BLaER1 treated with 17β-estradiol and CSF1 and Interleukin-3, amounts not matched to agents 10 nM and 100 nM (cell line): Measurements from ENCODE around the gene SLC30A9.

ENCODE experiments used
- H3K27ac ChIP-seq, 11 experiments: shearing (Covaris generic); formaldehyde crosslinking; 2 replicates each; pipeline ENCODE4 v1.8.1; 2022
- H3K27me3 ChIP-seq, 11 experiments: shearing (Covaris generic); formaldehyde crosslinking; 2 replicates each; pipeline ENCODE4 v1.8.1; 2022
- H3K36me3 ChIP-seq, 11 experiments: shearing (Covaris generic); formaldehyde crosslinking; 2 replicates each; pipeline ENCODE4 v1.8.1; 2022
- H3K4me1 ChIP-seq, 10 experiments: shearing (Covaris generic); formaldehyde crosslinking; 2 replicates each; pipeline ENCODE4 v1.8.1; 2022
- H3K4me2 ChIP-seq, 11 experiments: shearing (Covaris generic); formaldehyde crosslinking; 2 replicates each; pipeline ENCODE4 v1.8.1; 2022
- H3K4me3 ChIP-seq, 10 experiments: shearing (Covaris generic); formaldehyde crosslinking; 2 replicates each; pipeline ENCODE4 v1.8.1; 2022
- H3K9ac ChIP-seq, 11 experiments: shearing (Covaris generic); formaldehyde crosslinking; 2 replicates each; pipeline ENCODE4 v1.8.1; 2022
- H3K9me3 ChIP-seq, 11 experiments: shearing (Covaris generic); formaldehyde crosslinking; replicated peaks in 1 of 11; 2 replicates each; pipeline ENCODE4 v1.8.1; 2022
- H4K20me1 ChIP-seq, 11 experiments: shearing (Covaris generic); formaldehyde crosslinking; 2 replicates each; pipeline ENCODE4 v1.8.1; 2022
- Cebpa-rat ChIP-seq, 11 experiments: shearing (Covaris generic); IDR thresholded peaks; 2 replicates each; pipeline ENCODE4 v1.8.1; 2022

Gene SLC30A9

DNA sequence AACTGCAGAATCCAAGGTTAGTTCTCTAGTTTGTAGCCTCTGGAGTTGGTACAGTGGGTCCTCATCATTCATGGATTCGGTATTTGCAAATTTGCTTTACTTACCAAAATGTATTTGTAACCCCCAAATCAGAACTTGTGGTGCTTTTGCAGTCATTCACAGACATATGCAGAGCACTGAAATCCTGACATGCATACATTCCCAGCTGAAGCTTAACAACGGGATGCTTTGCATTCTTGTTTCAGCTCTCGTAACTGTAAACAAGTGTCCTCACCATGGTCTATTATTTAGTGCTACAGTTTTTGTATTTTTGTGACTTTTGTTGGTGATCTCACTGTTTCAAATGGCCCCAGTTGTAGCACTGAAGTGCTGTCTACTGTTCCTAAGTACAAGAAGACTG is 146.0 kb downstream of the SLC30A9 start:
- H4K20me1 ChIP-seq, result peaks cover 0 to 88% (median 38%) of the 10 kb centered on the region in 11 experiments; a peak in 13 of 22 replicates
- no peak overlapping the region for H3K27ac ChIP-seq
- TF ChIP-seq Cebpa-rat (IDR thresholded peaks at IDR 0.05), result no peak
- peaks cover 7 to 25% (median 18%) of the 10 kb centered on the region in 11 experiments; a peak in 18 of 22 replicates for H3K9me3 ChIP-seq
- H3K27me3 ChIP-seq, result no peaks in the 10 kb centered on the region
- H3K4me1 ChIP-seq, result no peaks in the 10 kb centered on the region
- no peak overlapping the region for H3K4me3 ChIP-seq
- peaks cover 54 to 100% (median 96%) of the 10 kb centered on the region in 11 experiments for H3K36me3 ChIP-seq
- no peak overlapping the region for H3K4me2 ChIP-seq
- H3K9ac ChIP-seq, result no peak overlapping the region
